GM18907 (cell line): Measurements from ENCODE around the gene SPACA4.

Source experiments
- ATAC-seq: cut with Tn5 transposase; IDR thresholded peaks from one replicate; pipeline ENCODE4 v1.9.1; 2021; ENCODE audit warnings: mild to moderate bottlenecking, moderate library complexity; ENCODE audit not compliant: unreplicated experiment

Gene SPACA4

DNA sequence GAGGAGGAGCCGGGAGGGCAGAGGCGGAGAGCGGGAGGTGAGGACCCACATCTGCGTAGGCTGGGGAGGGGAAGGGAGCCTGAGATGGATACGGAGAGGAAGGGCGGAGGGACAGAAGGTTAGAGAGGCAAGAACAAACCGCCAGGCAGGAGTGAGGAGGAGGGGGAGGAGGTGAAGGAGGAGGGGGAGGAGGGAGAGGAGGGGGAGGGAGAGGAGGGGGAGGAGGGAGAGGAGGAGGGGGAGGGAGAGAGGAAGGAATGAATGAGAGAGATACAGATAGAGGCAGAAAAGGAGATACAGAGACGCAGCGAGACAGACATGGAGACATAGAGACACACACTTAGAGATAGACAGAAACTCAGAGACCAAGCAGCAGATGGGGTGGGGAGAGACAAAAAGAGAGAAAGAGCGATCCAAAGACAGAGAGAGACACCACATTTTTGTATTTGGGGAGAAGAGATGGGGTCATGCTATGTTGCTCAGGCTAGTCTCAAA lies 40.2 kb downstream of the SPACA4 start:
- ATAC-seq: no peak

DNA sequence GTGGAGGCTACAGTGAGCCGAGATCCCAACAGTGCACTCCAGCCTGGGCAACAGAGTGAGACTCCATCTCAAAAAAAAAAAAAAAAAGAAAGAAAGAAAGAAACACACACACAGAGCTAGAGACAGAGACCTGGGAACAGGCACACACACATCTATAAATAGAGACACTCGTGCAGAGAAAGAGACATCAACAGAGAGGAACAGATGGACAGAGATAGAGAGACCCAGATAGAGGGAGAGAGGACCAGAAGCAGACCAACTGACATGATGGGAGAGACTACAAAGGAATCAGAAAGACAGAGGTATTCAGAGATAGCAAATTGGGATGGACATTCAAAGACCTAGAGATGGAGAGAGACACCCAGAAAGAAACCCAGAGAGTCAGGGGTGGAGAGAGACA lies 41.6 kb downstream of the SPACA4 start:
- no peak for ATAC-seq

DNA sequence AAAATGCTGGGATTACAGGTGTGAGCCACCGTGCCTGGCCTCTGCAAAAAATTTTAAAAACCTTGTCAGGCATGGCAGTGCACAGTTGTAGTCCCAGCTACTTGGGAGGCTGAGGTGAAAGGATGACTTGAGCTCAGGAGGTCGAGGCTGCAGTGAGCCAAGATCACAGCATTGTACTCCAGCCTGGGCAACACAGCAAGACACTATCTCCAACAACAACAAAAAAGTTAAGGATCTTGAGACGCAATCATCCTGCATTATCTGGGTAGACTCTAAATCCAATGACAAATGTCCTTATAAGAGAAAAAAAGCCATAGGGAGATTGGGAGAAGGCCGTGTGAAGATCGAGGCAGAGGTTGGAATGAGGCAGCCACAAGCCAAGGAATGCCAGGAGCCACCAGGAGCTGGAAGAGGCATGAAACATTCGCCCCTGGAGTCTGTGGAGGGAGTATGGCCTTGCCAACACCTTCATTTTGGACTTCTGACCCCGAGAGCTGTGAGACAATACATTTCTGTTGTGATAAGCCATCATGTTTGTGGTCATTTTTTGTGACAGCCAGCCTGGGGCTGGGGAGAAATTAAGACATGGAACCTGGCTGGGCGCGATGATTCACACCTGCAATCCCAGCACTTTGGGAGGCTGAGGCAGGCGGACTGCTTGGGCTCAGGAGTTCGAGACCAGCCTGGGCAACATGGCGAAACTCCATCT lies 44.6 kb downstream of the SPACA4 start:
- no peak for ATAC-seq

DNA sequence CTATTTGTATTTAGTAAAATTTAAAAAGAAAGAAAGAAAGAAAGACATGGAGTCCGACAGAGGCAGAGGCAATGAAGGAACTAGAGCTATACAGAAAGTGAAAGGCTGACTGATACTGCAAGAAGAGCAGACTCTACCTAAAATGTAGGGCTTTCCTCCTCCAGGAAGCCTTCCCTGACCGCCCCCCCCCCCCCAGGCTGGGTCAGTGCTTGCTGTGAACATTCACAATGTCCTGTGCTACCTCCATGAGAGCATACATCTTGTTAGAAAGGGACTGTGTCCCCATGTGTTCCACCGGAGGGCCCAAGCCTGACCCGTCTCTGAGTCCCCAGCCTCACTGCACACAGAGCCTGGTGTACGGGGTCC lies 45.1 kb downstream of the SPACA4 start:
- no peak for ATAC-seq

DNA sequence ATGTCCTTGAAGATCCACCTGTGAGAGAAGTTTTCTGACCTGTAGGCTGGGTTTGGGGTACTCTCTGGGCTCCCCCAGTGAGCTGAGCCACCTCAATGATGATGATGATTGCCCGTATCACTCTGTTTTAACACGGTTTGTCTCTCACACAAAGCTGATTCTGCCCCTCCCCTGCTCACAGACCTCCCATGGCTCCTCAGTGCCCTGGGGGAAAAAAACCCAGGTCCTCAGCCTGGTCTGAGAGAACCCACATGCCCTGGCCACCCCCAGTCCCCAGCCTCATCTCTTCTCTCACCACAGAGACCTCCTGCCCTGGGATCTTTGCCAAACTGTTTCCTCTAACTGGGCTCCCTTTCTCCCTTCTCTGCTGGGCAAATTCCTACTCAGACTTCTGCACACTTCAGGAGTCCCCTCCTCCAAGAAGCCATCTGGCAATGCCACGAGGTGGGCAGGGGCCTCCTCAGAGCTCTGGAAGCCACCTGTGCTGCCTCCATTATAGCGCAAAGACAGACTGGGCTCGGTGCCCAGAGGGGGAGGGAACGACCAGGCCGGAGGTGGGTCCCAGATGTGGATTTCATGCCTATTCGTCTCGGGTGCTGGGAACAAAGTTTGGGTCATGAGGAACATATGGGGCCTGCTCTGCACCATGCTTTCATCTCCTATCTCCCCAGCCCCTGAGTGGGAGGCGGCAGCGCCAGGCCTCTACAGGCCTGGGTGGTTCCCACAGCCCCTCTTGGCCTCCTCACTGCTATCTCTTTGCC lies 47.9 kb downstream of the SPACA4 start:
- no peak for ATAC-seq

DNA sequence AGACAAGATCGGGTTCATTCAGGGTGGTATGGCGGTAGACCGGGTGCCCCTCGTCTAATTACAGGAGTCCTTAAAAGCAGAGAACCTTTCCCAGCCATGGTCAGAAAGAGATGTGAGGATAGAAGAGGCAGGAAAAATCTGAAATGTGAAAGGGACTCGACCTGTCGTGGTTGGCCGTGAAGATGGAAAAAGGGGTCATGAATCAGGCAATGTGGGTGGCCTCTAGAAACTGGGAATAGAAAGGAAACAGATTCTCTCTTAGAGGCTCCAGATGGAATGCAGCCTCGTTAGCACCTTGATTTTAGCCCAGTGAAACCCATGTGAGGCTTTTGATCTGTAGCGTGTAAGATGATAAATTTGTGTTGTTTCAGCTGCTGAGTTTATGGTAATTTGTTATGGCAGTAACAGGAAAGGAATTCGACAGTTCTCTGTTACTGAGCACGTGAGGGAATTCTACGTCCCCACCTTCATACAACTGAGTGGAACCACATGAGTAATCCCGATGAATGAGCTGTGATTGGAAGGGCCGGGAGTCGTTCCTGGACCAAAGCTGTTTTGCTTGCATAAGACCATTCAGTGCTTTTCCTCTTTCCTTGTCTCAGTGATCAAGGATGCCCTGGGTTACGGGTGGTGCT lies 50.4 kb downstream of the SPACA4 start:
- no peak for ATAC-seq
